HCT116 (cell line): ENCODE data around the gene IRF2BP1.

ENCODE experiments used
- CEBPB ChIP-seq: IDR thresholded peaks from 2 replicates; pipeline ENCODE4 v1.6.1; 2012; ENCODE audit warnings: low read depth
- CTCF ChIP-seq, 3 experiments: fragments of 200-600 bp in 1 of 3; sonication (generic) in 1 of 3; IDR thresholded peaks in 2 of 3; conservative IDR thresholded peaks in 1 of 3; 2 replicates each; pipeline ENCODE4 v1.5.1; 2012 to 2017; ENCODE audit warnings: low read depth in 2 of 3, low read length in 2 of 3, antibody characterized with exemption in 1 of 3, borderline replicate concordance in 1 of 3, control low read depth in 1 of 3, mild to moderate bottlenecking in 1 of 3, mixed read lengths in 1 of 3, mixed run types in 1 of 3, moderate library complexity in 1 of 3; ENCODE audit not compliant: insufficient read depth in 1 of 3
- EZH2phosphoT487 ChIP-seq: fragments of 200-600 bp; IDR thresholded peaks from 2 replicates; pipeline ENCODE4 v1.6.1; 2018; ENCODE audit warnings: antibody characterized with exemption, borderline replicate concordance
- POLR2A ChIP-seq: IDR thresholded peaks from 2 replicates; pipeline ENCODE4 v1.7.0; 2011; ENCODE audit warnings: borderline replicate concordance; ENCODE audit not compliant: insufficient read depth, insufficient read length; ENCODE audit errors: extremely low read depth

- TF ChIP-seq POLR2A (no peak), CTCF (IDR thresholded peaks at IDR 0.05 in 2 of 3, conservative IDR thresholded peaks at IDR 0.05 in 1 of 3; ENCODE audit: borderline replicate concordance in 1 of 3, insufficient read depth in 1 of 3, low read depth in 2 of 3, low read length in 2 of 3) (peak; percentile 99 to 100 (median 100)), CEBPB (no peak), EZH2phosphoT487 (no peak)
These were observed 3.0 kb downstream of the IRF2BP1 start for GRCh38 chr19:45882652-45883585.
